NCI-H146 treated with DMSO at 0.1 percent for 48 hours (cell line): Measurements from ENCODE around the gene VN1R5.
"Not testable (repeated sequence)": the region's sequence is repeated elsewhere in the genome, so short reads cannot be mapped to it uniquely, and the experiment has no call there.

Experiments used
- DNase-seq: peaks from one replicate; lab custom pipeline; 2025; ENCODE audit not compliant: unreplicated experiment; lab: John Stamatoyannopoulos, UW

Gene VN1R5

DNA sequence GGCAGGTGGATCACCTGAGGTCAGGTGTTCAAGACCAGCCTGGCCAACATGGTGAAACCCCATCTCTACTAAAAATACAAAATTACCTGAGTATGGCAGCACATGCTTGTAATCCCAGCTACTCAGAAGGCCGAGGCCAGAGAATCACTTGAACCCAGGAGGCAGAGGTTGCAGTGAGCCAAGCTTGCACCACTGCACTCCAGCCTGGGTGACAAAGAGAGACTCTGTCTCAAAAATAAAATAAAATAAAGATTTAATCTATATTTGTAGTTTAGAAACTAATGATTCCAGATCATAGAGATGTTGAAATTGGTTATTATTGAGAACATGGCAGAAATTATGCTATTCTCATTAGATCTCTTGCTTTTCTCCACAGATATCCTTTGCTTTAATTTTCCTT, at the start of gene VN1R5:
TSS of gene VN1R5 (plus strand) at position 301 of the 400 bp plus-strand sequence.
- not testable (repeated sequence) for DNase-seq

DNA sequence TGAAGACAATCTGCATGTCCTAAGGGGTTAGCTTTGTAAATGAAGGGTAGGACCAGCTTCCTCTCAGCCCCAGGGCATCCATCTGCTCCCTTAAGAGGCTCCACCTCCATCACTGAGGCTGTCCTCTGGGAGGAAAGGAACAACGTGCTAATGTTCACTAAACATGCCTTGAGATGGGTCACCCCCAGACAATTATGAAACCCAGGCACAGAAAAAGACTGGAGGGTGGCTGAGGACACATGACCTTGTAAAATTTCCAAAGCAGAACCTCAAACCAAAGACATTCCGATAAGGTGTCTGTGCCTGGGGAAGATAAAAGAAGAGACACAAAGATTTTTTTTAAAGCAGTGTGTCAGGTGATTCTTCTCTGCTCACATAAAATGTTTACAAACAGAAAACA, 46.5 kb upstream of the VN1R5 start:
- peak; percentile 18 for DNase-seq

DNA sequence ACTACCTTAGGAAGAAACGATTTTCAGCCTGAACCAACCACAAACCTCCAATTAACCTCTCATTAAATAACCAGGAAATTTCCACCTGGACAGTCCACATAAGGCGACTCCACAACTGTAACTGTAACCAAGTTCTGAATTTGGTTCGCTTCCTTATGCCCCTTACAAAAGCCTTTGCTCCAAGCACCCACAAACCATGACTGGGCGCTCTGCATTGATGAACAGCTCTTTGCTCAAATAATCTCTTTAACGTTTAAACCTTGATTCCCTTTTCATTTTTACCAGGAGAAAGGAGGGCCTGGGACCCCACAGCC, 45.9 kb upstream of the VN1R5 start:
- DNase-seq: no peak

DNA sequence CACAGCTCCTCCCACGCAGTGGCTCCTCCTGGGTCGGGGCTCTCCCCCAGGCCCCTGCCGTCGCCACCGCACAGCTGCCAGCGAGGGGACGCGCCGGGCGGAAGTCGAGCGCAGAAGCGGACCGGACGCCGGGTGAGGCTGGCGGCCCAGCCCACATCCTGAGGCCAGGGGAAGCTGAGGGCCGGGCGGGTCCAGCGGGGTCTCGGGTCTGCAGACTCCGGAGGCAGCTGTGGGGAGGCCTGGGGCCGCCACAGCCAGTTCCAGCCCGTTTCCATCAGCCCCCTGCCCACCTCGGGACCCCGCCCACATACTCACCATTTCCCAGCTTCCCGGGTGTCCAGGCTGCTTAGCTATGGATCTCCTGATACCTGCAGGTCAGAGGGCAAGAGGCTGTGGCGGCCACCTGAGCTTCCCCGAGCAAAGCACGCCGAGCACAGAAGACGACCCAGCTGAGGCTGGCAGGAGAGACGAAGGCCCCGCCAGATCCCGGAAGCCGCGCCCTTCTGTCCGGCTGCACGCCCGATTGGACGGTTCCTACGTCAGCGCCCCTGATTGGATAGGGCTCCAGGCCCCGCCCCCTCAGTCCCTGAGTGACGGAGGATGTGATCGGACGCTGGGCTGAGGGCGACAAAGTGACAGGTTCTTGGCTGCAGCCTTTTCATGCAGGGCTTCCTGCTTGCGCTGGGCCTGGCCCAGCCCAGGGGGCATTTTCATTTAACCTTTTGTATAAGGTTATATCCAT, 45.3 kb upstream of the VN1R5 start:
- DNase-seq: peak; percentile 97

DNA sequence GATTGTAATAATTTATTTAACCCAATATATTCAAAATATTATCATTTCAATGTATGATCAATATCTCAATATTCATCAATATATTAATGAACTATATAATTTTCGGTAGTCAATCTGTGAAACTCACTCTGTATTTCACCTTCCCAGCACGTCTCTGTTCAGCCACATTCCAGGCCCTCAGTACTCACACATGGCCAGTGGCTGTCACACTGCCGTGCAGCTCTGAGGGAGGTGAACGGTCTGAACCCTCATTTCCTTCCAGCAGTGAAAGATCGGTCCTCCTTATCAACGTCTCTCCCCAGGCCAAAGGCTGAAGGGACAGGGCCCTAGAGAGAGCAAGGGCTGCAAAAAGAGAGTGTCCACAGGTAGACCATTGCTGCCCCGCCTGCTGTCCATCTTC, 44.5 kb upstream of the VN1R5 start:
- DNase-seq: no peak

DNA sequence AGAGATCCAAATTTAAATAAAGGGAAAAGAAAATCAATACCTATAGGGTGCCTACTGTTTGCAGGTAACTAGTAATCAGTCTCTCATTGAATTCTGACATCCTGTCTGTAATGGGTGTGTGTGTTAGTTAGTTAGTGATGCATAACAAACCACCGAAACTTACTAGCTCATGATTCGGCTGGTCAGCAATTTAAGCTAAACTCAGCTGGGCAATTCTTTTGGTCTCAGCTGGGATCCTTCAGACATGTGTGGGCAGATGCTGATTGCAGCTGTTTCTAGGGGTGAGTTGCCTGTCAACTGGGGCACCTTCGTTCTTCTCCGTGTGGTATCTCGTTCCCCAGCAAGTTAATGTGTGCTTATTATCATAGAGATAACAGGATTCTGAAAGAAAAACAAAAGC, 43.9 kb upstream of the VN1R5 start:
- no peak for DNase-seq

DNA sequence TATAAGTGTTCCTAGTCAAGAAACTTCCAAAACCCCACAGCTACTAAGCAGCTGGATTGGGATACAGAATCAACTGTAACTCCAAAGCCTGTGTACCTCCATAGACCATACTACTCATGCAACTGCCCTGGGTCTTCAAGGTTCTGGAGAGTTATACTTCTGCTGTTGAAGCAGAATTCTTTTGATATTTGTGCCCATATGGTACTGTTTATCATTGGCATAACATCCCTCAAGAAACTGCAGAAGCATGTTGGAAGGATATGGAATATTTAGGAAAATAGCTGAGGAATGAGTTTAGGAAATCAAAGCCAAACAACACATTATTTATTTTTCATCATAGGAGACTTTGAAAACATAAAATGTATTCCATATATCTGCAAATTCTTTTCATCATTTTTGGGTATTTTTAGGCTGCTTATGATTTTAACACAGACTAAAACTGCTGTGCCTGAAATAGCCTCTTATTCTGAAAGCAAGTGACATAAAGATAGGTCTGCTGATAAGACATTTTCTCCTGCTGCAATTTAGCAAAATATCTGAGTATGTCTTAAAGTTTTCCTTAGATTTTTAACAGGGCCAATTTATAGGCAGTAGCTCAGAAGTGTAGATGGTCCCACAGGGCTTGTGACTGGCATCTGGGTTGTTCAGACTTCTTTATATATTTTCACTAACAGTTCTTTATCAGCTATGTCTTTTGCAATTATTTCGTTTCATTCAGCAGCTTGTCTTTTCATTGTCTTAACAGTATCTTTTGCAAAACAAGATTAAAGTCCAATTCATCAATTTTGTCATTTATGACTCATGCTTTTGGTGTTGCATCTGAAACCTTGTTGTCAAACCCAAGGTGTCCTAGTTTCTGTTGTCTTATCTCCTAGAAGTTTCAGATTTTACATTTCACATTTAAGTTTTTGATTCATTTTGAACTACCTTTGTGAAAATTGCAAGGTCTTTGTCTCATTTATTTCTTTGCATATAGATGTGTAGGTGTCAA, 43.0 kb upstream of the VN1R5 start:
- DNase-seq: no peak

DNA sequence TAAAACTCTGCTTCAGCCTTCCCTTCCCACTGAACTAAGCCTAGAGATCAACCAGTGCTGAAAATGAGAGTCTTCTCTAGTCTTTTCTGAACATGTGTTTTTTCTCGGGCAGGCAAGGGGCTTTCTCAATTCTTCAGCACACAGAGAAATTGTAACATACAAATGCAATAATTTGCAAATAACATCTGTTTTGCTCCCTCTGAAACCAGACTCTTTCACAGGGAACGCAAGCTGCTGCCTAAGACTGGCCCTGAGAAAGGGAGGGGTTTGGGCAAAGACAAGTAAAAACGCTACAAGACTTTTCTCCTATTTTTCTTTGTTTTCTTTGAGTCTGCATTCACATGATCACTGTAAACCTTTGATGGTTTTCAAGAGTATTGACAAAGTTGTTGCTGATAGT, 39.6 kb upstream of the VN1R5 start:
- no peak for DNase-seq

DNA sequence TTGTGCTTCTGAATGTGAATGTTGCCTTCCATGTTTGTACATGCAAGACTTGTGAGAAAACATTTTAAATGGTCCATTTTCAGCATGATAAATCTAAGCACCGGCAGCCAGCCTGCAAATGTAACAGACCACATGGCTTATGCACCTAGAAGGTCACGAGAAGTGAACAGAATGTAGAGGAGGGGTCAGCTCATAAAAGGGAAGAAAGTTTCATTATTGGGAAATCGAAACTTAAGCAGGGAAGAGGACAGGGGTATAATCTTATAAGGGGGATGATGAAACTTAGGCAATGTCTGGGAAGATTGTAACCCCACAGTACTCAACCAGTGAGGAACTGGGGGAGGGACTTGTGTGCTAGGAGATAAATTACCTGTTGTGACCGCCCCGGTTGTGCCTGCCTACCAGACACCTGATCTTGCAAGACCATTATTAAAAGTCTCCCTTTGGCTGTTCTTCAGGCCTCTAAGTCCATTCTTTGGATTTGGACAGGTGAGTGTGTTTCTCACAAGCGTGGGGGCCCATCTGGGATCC, 37.7 kb upstream of the VN1R5 start:
- DNase-seq: no peak

DNA sequence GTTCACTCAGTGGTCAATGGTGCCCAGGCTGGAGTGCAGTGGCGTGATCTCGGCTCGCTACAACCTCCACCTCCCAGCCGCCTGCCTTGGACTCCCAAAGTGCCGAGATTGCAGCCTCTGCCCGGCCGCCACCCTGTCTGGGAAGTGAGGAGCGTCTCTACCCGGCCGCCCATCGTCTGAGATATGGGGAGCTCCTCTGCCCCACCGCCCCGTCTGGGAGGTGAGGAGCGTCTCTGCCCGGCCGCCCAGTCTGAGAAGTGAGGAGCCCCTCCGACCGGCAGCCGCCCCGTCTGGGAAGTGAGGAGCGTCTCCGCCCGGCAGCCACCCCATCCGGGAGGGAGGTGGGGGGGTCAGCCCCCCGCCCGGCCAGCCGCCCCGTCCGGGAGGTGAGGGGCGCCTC, 35.6 kb upstream of the VN1R5 start:
- not testable (repeated sequence) for DNase-seq

DNA sequence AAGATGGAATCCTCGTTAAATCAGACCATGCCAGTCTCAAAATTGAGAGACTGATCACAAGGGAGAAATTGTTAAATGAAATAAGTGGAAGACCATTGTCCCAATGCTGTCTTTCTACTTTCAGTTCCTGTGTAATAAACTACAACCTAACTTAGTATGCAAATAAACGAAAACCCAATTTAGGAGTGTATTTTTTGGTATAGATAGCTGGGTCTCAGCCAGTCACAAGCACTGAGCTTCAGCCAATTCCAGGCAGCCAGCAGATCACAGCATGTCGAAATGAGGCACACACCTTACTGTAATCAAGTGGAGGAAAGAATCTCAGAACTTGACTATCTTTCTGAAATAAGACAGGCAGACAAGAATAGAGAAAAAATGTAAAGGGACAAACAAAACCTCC, 33.0 kb upstream of the VN1R5 start:
- no peak for DNase-seq

DNA sequence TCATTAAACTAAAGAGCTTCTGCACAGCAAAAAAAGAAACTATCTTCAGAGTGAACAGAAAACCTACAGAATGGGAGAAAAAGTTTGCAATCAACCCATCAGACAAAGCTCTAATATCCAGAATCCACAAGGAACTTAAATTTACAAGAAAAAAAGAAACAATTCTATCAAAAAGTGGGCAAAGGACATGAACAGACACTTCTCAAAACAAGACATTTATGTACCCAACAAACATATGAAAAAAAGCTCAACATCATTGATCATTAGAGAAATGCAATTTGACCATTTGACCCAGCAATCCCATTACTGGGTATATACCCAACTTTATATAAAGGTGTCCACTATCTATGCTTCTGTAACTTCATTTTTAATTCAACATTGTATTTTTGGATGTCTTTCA, 31.1 kb upstream of the VN1R5 start:
- no peak for DNase-seq

DNA sequence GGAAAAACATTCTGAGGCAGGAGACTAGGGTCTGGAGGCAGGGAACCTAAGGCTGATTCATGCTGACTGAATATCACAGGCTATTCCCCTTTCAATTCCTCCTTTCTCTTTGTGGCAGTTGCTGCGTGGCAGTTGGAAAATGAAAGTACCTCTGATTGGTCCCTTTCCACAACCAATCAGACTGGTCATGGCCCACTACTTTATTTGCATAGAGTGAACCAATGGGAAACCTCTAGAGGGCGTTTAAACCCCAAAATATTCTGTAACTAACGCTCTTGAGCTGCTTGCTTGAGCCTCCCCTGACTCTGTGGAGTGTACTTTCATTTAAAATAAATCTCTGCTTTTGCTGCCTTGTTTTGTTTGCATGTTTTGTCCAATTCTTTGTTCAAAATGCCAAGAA, 27.7 kb upstream of the VN1R5 start:
- no peak for DNase-seq

DNA sequence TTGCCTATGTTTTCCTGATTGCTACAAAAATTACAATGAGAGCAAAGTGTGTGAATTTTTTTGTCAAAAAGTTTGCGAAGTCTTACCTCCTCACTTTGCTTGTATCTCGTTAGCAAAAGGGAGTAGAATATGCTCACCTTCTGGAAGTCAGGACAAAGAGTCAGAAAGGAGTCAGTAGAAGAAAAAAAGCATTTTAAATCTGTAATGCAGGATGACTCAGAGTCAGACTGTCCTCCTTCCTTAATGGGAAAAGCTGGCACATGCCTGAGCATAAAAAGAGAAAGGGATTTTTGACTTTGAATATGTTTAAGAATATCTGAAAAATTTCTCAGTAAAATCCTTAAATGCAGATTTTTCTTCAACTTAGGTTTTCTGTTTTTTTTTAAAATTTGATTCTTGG, 14.2 kb upstream of the VN1R5 start:
- DNase-seq: no peak

DNA sequence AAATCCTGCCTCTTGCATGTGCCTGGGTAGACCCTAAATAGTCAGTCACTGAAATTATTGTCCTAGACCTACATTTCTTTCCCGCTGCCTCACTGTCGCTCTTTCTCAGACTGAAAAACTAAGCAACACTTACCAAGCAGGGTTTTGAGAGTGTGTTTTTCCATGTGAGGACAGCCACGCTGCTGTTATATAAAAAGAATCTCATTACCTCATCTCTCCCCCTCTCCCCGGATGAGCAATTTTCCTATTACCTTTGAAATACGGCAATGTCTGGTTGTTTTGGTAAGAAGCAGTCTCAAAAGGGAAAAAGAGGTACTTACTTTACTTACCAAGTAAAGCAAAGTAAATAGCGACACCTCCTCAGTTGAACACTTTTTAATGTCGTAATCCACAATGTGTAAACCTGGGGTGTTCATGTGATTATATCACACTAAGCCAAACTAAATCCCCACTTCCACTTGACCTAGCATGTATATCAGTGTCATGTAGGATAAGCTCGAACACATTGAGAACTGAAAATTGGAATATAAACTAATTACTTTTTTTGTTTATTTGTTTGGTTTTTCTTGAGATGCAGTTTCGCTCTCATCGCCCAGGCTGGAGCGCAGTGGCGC, 12.2 kb upstream of the VN1R5 start:
- no peak for DNase-seq

DNA sequence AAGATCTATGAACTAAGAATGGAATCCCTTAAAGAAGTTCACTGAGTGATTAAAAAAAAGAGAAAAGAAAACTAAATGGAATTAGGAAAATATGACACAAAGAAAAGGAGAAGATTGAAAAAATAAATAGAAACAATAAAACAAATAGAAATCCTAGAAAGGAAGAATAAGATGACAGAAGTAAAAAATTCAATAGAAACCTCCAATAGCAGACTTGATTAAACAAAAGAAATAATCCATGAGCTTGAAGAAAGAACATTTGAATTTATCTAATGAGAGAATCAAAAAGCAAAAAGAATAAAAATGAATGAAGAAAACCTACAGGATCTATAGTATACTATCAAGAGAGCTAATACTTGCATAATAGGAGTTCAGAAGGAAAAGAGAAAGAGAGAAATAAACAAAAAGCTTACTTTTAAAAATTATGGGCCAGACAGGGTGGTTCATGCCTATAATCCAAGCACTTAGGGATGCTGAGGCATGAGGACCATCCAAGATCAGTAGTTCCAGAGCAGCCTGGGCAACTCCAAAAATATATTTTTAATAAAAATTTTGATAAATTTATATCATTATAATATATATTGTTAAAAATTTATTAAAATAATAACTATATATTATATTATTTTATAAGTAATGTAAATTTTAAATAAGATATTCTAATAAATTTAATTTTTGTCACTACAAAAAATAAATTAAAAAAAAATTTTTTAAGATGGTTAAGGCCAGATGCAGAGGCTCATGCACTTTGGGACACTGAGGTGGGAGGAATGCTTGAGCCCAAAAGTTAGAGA, 9.4 kb upstream of the VN1R5 start:
- no peak for DNase-seq

DNA sequence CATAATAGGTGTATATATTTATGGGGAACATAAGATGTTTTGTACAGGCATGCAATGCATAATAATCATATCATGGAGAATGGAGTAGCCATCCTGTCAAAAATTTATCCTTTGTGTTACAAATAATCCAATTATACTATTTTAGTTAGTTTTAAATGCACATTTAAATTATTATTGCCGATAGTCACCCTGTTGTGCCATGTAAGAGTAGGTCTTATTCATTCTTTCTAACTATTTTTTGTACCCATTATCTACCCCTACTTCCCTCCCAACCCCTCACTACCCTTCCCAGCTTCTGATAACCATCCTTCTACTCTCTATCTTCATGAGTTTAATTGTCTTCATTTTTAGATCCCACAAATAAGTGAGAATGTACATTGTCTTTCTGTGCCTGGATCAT, 8.3 kb upstream of the VN1R5 start:
- no peak for DNase-seq

DNA sequence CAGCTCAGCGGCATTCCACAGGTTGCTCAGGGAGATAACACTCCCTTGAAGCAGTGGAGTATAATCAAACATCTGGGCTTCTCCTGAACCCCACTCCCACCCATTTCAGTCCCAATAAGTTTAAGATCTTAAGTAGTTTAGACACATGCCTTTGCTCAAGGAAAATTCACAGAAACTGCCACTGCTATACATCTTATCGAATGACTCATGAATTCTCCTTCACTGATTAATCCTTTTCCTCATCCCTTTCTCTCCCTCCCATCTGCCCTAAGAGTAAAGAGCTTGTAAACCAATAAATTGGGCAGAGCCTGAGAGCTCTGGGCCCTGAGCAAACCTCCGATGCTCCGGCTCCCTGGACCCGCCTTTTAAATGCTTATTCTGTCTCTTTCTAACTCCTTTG, 10.2 kb downstream of the VN1R5 start:
- DNase-seq: no peak

DNA sequence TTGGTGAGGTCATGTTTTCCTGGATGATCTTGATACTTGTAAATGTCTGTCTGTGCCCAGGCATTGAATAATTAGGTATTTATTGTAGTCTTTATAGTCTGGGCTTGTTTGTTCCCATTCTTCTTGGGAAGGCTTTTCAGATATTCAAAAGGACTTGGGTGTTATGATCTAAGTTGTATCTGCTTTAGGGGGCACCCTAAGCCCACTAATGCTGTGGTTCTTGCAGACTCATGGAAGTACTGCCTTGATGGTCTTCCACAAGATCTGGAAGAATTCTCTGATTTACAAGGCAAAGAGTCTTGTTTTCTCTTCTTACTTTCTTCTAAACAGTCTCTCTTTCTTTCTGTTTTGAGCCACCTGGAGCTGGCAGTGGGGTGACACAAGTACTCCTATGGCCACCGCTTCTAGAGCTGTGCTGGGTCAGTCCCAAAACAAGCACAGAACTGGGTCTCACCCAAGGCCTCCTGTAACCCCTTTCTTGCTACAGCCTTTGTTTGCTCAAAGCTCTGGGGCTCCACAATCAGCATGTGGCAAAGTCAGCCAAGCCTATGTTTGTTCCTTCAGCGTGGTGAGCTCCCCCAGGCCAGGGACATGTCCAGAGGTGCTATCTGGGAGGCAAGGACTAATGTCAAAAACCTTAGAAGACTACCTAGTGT, 12.6 kb downstream of the VN1R5 start:
- DNase-seq: no peak

DNA sequence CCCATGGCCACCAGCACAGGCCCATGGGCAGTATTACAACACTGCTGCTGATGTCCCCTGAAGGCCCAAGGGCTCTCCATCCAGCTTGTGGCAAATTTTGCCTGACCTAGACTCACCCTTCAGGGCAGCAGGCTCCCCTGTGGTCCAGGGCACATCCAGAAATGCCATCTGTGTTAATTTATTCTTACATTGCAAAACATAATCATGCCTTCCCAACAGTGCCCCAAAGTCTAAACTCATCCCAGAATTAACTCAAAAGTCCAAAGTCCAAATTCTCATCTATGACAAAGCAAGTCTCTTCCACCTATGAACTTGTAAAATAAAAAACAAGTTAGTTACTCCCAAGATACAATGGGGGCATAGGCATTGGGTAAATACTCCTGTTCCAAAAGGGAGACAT, 13.3 kb downstream of the VN1R5 start:
- no peak for DNase-seq
